H9 (cell line): ENCODE measurements around the gene P3H3. TPM values are rescaled to one million over a fixed set of nuclear protein-coding genes. Genes with fewer than 3 reads are reported as not detected.

Source experiments
- DNase-seq: peaks from one replicate; pipeline ENCODE4 v3.0.0-alpha.2; 2017
- H2AFZ ChIP-seq: one replicate; pipeline ENCODE4 v1.6.1; 2013; ENCODE audit warnings: mild to moderate bottlenecking, low read length, control low read depth, moderate library complexity
- H2AK5ac ChIP-seq: 2 replicates; pipeline ENCODE4 v1.6.1; 2013; ENCODE audit warnings: low read length, control low read depth, mixed read lengths; ENCODE audit not compliant: insufficient read length
- H2BK120ac ChIP-seq: one replicate; pipeline ENCODE4 v1.6.1; 2013; ENCODE audit warnings: low read depth, mild to moderate bottlenecking, low read length, control low read depth, inconsistent platforms; ENCODE audit not compliant: poor library complexity, severe bottlenecking
- H2BK12ac ChIP-seq: 2 replicates; pipeline ENCODE4 v1.6.1; 2013; ENCODE audit warnings: low read length, control low read depth, mixed read lengths, low read depth; ENCODE audit not compliant: insufficient read length
- H2BK15ac ChIP-seq: 2 replicates; pipeline ENCODE4 v1.6.1; 2013; ENCODE audit warnings: low read depth, low read length, control low read depth
- H2BK20ac ChIP-seq: one replicate; pipeline ENCODE4 v1.6.1; 2013; ENCODE audit warnings: low read depth, mild to moderate bottlenecking, low read length, control low read depth, inconsistent platforms; ENCODE audit not compliant: poor library complexity, severe bottlenecking
- H2BK5ac ChIP-seq: 2 replicates; pipeline ENCODE4 v1.6.1; 2013; ENCODE audit warnings: low read length, control low read depth, mixed read lengths; ENCODE audit not compliant: insufficient read length
- H3K14ac ChIP-seq: 2 replicates; pipeline ENCODE4 v1.6.1; 2013; ENCODE audit warnings: low read length, control low read depth; ENCODE audit not compliant: insufficient read depth
- H3K18ac ChIP-seq: 2 replicates; pipeline ENCODE4 v1.6.1; 2013; ENCODE audit warnings: low read depth, mild to moderate bottlenecking, mixed read lengths, low read length, control low read depth; ENCODE audit not compliant: insufficient read length
- H3K23ac ChIP-seq: 2 replicates; pipeline ENCODE4 v1.6.1; 2013; ENCODE audit warnings: low read length, control low read depth, mixed read lengths, low read depth; ENCODE audit not compliant: insufficient read length
- H3K23me2 ChIP-seq: 2 replicates; pipeline ENCODE4 v1.6.1; 2013; ENCODE audit warnings: low read depth, mild to moderate bottlenecking, mixed read lengths, low read length, control low read depth; ENCODE audit not compliant: insufficient read length, poor library complexity, severe bottlenecking
- H3K27ac ChIP-seq: 2 replicates; pipeline ENCODE4 v1.5.1; 2013; ENCODE audit warnings: low read length, control low read depth, mixed read lengths, low read depth; ENCODE audit not compliant: insufficient read length
- H3K27me3 ChIP-seq: 2 replicates; pipeline ENCODE4 v1.6.1; 2013; ENCODE audit warnings: low read length, control low read depth, inconsistent platforms; ENCODE audit not compliant: insufficient read depth
- H3K4ac ChIP-seq: 2 replicates; pipeline ENCODE4 v1.6.1; 2013; ENCODE audit warnings: low read depth, mild to moderate bottlenecking, control low read depth, inconsistent platforms, low read length, moderate library complexity
- H3K4me1 ChIP-seq: 2 replicates; pipeline ENCODE4 v1.6.1; 2013; ENCODE audit warnings: low read length, control low read depth, inconsistent platforms; ENCODE audit not compliant: insufficient read depth
- H3K4me2 ChIP-seq: 2 replicates; pipeline ENCODE4 v1.6.1; 2013; ENCODE audit warnings: low read length, control low read depth, mixed read lengths; ENCODE audit not compliant: insufficient read length, insufficient read depth
- H3K56ac ChIP-seq: 2 replicates; pipeline ENCODE4 v1.6.1; 2013; ENCODE audit warnings: low read depth, mild to moderate bottlenecking, mixed read lengths, low read length, control low read depth; ENCODE audit not compliant: insufficient read length
- H3K79me1 ChIP-seq: 2 replicates; pipeline ENCODE4 v1.6.1; 2013; ENCODE audit warnings: low read depth, mild to moderate bottlenecking, moderate library complexity, low read length, control low read depth, inconsistent platforms; ENCODE audit not compliant: insufficient read depth, poor library complexity, severe bottlenecking
- H3K79me2 ChIP-seq: 2 replicates; pipeline ENCODE4 v1.6.1; 2013; ENCODE audit warnings: low read length, control low read depth, inconsistent platforms; ENCODE audit not compliant: insufficient read depth
- H3K9ac ChIP-seq: 2 replicates; pipeline ENCODE4 v1.6.1; 2013; ENCODE audit warnings: low read length, control low read depth, mixed read lengths; ENCODE audit not compliant: insufficient read length; ENCODE audit errors: extremely low read depth
- H3K9me3 ChIP-seq: one replicate; pipeline ENCODE4 v1.6.1; 2013; ENCODE audit warnings: low read depth, low read length, inconsistent platforms; ENCODE audit not compliant: control insufficient read depth
- H3T11ph ChIP-seq: one replicate; pipeline ENCODE4 v1.6.1; 2013; ENCODE audit warnings: mild to moderate bottlenecking, low read length, control low read depth, inconsistent platforms
- H4K20me1 ChIP-seq: one replicate; pipeline ENCODE4 v1.6.1; 2013; ENCODE audit not compliant: control insufficient read depth, insufficient read length, insufficient read depth
- H4K5ac ChIP-seq: 2 replicates; pipeline ENCODE4 v1.6.1; 2013; ENCODE audit warnings: low read depth, mild to moderate bottlenecking, mixed read lengths, low read length, control low read depth; ENCODE audit not compliant: insufficient read length
- H4K8ac ChIP-seq: replicated peaks from 2 replicates; pipeline ENCODE4 v1.6.1; 2013; ENCODE audit warnings: low read length, control low read depth, mixed read lengths, low read depth; ENCODE audit not compliant: insufficient read length
- H4K91ac ChIP-seq: 2 replicates; pipeline ENCODE4 v1.6.1; 2013; ENCODE audit warnings: low read depth, mild to moderate bottlenecking, moderate library complexity, mixed read lengths, low read length, control low read depth; ENCODE audit not compliant: insufficient read length
- H3K27ac Mint-ChIP-seq, 3 experiments: 2 replicates in 2 of 3; 3 replicates in 1 of 3; pipeline ENCODE4 v1.8.0; 2020 to 2021; ENCODE audit warnings: mixed read lengths in 3 of 3, mild to moderate bottlenecking in 1 of 3, moderate library complexity in 1 of 3
- H3K27me3 Mint-ChIP-seq: 2 replicates; pipeline ENCODE4 v1.8.0; 2021; ENCODE audit warnings: low read depth, mild to moderate bottlenecking, moderate library complexity, mixed read lengths
- H3K36me3 Mint-ChIP-seq, 3 experiments: 2 replicates in 2 of 3; 3 replicates in 1 of 3; pipeline ENCODE4 v1.8.0; 2020 to 2021; ENCODE audit warnings: low read depth in 3 of 3, mixed read lengths in 3 of 3; ENCODE audit not compliant: insufficient read depth in 1 of 3
- H3K4me1 Mint-ChIP-seq, 2 experiments: 2 replicates each; pipeline ENCODE4 v1.8.0; 2020; ENCODE audit warnings: mixed read lengths in 2 of 2
- H3K4me3 Mint-ChIP-seq, 2 experiments: 2 replicates in 1 of 2; 3 replicates in 1 of 2; pipeline ENCODE4 v1.8.0; 2020 to 2021; ENCODE audit warnings: mild to moderate bottlenecking in 2 of 2, mixed read lengths in 2 of 2, moderate library complexity in 1 of 2
- H3K9me3 Mint-ChIP-seq, 2 experiments: 2 replicates in 1 of 2; 3 replicates in 1 of 2; pipeline ENCODE4 v1.8.0; 2020; ENCODE audit warnings: mild to moderate bottlenecking in 2 of 2, mixed read lengths in 2 of 2, moderate library complexity in 1 of 2
- CTCF ChIP-seq: fragments of 200-600 bp; sonication (generic); conservative IDR thresholded peaks from 3 replicates; pipeline ENCODE4 v1.8.0; 2021; ENCODE audit warnings: antibody characterized with exemption, mild to moderate bottlenecking
- WGBS: extraction: QIAGEN DNeasy Blood & Tissue Kit; methylation state at CpG from one replicate; pipeline ENCODE4 v1.1.7; 2013; ENCODE audit warnings: missing lambda C conversion rate, low lambda C conversion rate, mixed read lengths; ENCODE audit not compliant: insufficient read length; ENCODE audit errors: extremely low coverage; 5-methylcytosine and 5-hydroxymethylcytosine counted together
- total RNA-seq: library from RNA; stranded (reverse); gene quantifications from 2 replicates; pipeline ENCODE4 v1.2.1, GENCODE V29; 2021

Gene P3H3
- total RNA-seq, 1 experiment from 2014 or later, result 55.0 TPM

GRCh38 chr12:6851153-6851920 is 23.1 kb downstream of the P3H3 start, which contains the start of gene CDCA3:
TSS of gene CDCA3 (minus strand) at chr12:6851286. CDS start at chr12:6850952, 334 bp downstream.
- peak within 1 kb of the TSS; percentile 78 for H3K4me2 ChIP-seq
- H3K4me1 Mint-ChIP-seq, result peaks cover 24 to 26% of the 10 kb centered on the region in 2 experiments
- WGBS, result no CpG with 5 or more reads among the region's 37 CpGs
- no peak for TF ChIP-seq CTCF
- peaks cover 2% of the 10 kb centered on the region for H4K20me1 ChIP-seq
- H2AFZ ChIP-seq, result no peak within 1 kb of the TSS
- peaks cover 5% of the 10 kb centered on the region; the same call in 1 of the 2 replicates for H3K79me2 ChIP-seq
- no peak within 1 kb of the TSS for H2BK5ac ChIP-seq
- H3K18ac ChIP-seq, result peak within 1 kb of the TSS; percentile 80
- peak; percentile 99 for DNase-seq
- peak within 1 kb of the TSS; percentile 28; the same call in 1 of the 2 replicates for H3K14ac ChIP-seq
- no peak within 1 kb of the TSS for H2BK20ac ChIP-seq
- H3K27ac ChIP-seq, result no peak within 1 kb of the TSS
- H4K8ac ChIP-seq, result no peak within 1 kb of the TSS
- H3K9me3 ChIP-seq, result no peaks in the 10 kb centered on the region
- H3K4me1 ChIP-seq, result no peaks in the 10 kb centered on the region; the same call in 1 of the 2 replicates
- no peaks in the 10 kb centered on the region for H3K27me3 Mint-ChIP-seq
- H3K9ac ChIP-seq, result peak within 1 kb of the TSS; percentile 68
- H3K4me3 Mint-ChIP-seq, result peak within 1 kb of the TSS; percentile 94 to 98
- H2BK120ac ChIP-seq, result no peak within 1 kb of the TSS
- peaks cover 24 to 61% (median 57%) of the 10 kb centered on the region in 3 experiments; a peak in 6 of 7 replicates for H3K36me3 Mint-ChIP-seq
- H3K9me3 Mint-ChIP-seq, result no peaks in the 10 kb centered on the region; a peak in 1 of 5 replicates
- H2AK5ac ChIP-seq, result no peak within 1 kb of the TSS
- H4K5ac ChIP-seq, result no peak within 1 kb of the TSS
- H3K56ac ChIP-seq, result no peak within 1 kb of the TSS
- no peak within 1 kb of the TSS for H2BK15ac ChIP-seq
- no peak within 1 kb of the TSS for H3K4ac ChIP-seq
- H2BK12ac ChIP-seq, result no peak within 1 kb of the TSS
- no peaks in the 10 kb centered on the region for H3K79me1 ChIP-seq
- H3K23ac ChIP-seq, result no peak within 1 kb of the TSS
- no peak within 1 kb of the TSS for H3T11ph ChIP-seq
- H3K27me3 ChIP-seq, result no peaks in the 10 kb centered on the region
- peak within 1 kb of the TSS; percentile 97 to 99 (median 98) for H3K27ac Mint-ChIP-seq
- H3K23me2 ChIP-seq, result peaks cover 16% of the 10 kb centered on the region
- H4K91ac ChIP-seq, result no peak within 1 kb of the TSS
